ENCODE measurements around the gene GH1.
A peak's percentile ranks its signal among the peaks of the same experiment; 100 is the strongest.
"Not testable (repeated sequence)": the region's sequence is repeated elsewhere in the genome, so short reads cannot be mapped to it uniquely, and the experiment has no call there.

Gene GH1

GRCh38 chr17:63918789-63919305, at the start of gene GH1:
Gene GH1 (minus strand): TSS chr17:63918839. CDS start chr17:63918776, 63 bp downstream.
- not testable (repeated sequence) for DNase-seq

- no peak for DNase-seq
Observed at GRCh38 chr17:63967953-63968352, 49.3 kb upstream of the GH1 start.

- DNase-seq: no peak
Observed at GRCh38 chr17:63966646-63967264, 48.1 kb upstream of the GH1 start.

DNA sequence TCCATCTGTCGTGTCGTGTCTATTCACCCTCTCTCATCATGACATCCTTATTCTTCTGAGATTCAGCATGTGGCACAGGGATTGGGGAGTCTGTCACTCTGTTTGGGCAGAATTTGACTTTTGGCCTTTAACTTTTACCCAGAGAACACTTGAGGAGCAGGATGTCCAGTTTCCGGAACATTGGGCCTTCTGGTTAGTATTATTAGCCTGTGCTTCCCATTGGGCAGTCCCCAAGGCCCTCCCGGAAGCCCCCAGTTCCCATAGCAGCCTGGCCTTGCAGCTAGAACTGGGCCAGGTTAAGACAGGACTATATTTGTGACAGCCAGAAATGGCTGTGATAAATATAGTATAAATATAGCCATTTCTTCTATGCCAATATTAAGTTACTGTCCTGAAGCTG, 44.5 kb upstream of the GH1 start:
- no peak for DNase-seq

- DNase-seq: no peak
Observed at GRCh38 chr17:63962298-63962744, 43.7 kb upstream of the GH1 start.

GRCh38 chr17:63961355-63962212, 42.9 kb upstream of the GH1 start:
- no peak for DNase-seq

GRCh38 chr17:63960430-63960829, 41.8 kb upstream of the GH1 start:
- no peak for DNase-seq

DNA sequence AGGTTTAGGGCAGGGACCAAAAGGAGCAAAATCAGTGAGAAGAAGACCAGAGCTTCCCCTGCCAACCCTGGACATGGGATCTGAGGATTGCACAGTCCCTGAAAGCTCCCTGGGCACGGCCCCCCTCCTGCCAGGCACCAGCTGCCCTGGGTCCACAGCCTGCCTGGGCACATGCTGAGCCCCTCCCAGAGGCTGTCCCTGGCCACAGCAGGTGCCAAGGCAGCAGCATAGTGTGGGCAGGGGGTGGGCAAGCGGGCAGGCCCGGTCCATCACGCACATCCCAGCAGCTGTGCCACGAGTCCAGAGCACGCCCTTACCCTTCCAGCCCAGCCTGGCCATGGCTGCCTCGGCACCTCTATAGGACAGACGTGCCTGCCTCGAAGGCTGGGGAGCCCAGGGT, 41.4 kb upstream of the GH1 start:
- DNase-seq: no peak

- DNase-seq: no peak
Observed at GRCh38 chr17:63956296-63956920, 37.8 kb upstream of the GH1 start.

- DNase-seq: no peak
Observed at GRCh38 chr17:63955791-63956190, 37.2 kb upstream of the GH1 start.

- DNase-seq: no peak
Observed at GRCh38 chr17:63955232-63955631, 36.6 kb upstream of the GH1 start.

GRCh38 chr17:63954402-63955063, 35.9 kb upstream of the GH1 start:
- peak; percentile 39 for DNase-seq

GRCh38 chr17:63950940-63951907, 32.6 kb upstream of the GH1 start:
- peak; percentile 18 for DNase-seq

GRCh38 chr17:63949576-63950250, 31.1 kb upstream of the GH1 start:
- DNase-seq: no peak

GRCh38 chr17:63948521-63948920, 29.9 kb upstream of the GH1 start:
- DNase-seq: no peak

- no peak for DNase-seq
Observed at GRCh38 chr17:63947711-63948330, 29.2 kb upstream of the GH1 start.

GRCh38 chr17:63946440-63947363, 28.1 kb upstream of the GH1 start:
- no peak for DNase-seq

DNA sequence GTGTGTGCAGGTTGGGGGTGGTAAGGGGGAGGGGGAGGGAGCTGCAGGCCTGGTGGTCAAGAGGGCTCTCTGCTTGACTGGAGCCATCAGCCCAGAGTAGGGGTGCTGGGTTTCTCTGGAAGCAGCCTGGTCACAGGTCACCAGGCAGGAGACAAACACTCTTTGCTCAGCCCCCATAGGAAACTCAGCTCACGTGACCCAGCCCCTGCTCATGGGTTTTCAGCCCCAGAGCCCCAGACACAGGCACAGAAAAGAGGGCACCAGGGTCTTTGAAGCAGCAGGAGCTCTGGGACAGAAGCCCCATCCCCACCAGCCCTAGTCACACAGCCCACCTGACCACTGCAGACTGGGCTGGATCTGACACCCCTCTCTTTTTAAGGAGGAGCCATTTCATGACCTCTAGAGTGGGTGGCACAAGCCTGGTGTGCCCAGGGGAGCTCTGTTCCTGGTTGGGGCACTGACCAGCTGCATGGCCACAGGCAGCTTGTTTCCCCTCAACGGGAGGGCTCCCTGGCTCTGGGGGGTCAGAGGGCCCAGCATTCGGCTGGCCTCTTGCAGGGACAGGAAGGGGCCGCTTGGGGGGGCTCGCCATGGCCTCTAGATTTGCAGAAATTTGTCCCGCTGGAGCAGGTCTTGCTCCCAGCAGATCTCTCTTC, 27.3 kb upstream of the GH1 start:
- no peak for DNase-seq

All from DMS153 (cell line).